Fibroblast of villous mesenchyme (primary cell): ENCODE measurements around the gene INTS6L. TPM values are rescaled to one million over a fixed set of nuclear protein-coding genes. Genes with fewer than 3 reads are reported as not detected.

Experiments
- DNase-seq: peaks from one replicate; pipeline ENCODE4 v3.0.0-alpha.2; 2010; ENCODE audit warnings: low read depth
- H3K4me3 ChIP-seq: 2 replicates; pipeline ENCODE4 v1.5.1; 2011; ENCODE audit warnings: low read depth, mild to moderate bottlenecking, low read length
- CTCF ChIP-seq: IDR thresholded peaks from 2 replicates; pipeline ENCODE4 v1.5.1; 2012; ENCODE audit warnings: low read depth, mild to moderate bottlenecking, low read length; ENCODE audit not compliant: insufficient read depth
- total RNA-seq: library from RNA; depleted of rRNA; stranded (reverse); fragments of >200 nt; gene quantifications from 2 replicates; pipeline ENCODE4 v1.2.3, GENCODE V29; 2012

INTS6L gene
- total RNA-seq, 1 donor = 8.2 TPM

GRCh38 chrX:135535077-135535940, 14.8 kb downstream of the INTS6L start:
- no peak for TF ChIP-seq CTCF
- no peak overlapping the region for H3K4me3 ChIP-seq
- DNase-seq = peak; percentile 1

GRCh38 chrX:135536877-135537276, 16.4 kb downstream of the INTS6L start:
- TF ChIP-seq CTCF = no peak
- DNase-seq = no peak
- no peak overlapping the region for H3K4me3 ChIP-seq

- TF ChIP-seq CTCF = no peak
Observed at GRCh38 chrX:135541351-135541750, 20.9 kb downstream of the INTS6L start.

GRCh38 chrX:135543172-135543571, 22.7 kb downstream of the INTS6L start:
- no peak for DNase-seq
- TF ChIP-seq CTCF = no peak

More at GRCh38 chrX:135541351-135541750, 20.9 kb downstream of the INTS6L start:
- peak; percentile 11 for DNase-seq
- no peak overlapping the region for H3K4me3 ChIP-seq

GRCh38 chrX:135543924-135544323, 23.5 kb downstream of the INTS6L start:
- no peak for TF ChIP-seq CTCF
- H3K4me3 ChIP-seq = no peak overlapping the region
- DNase-seq = no peak

More at GRCh38 chrX:135543172-135543571, 22.7 kb downstream of the INTS6L start:
- no peak overlapping the region for H3K4me3 ChIP-seq

GRCh38 chrX:135544338-135544948, 24.0 kb downstream of the INTS6L start:
- TF ChIP-seq CTCF = no peak
- H3K4me3 ChIP-seq = no peak overlapping the region
- no peak for DNase-seq
